NCI-H146 treated with DMSO at 0.1 percent for 48 hours (cell line): Measurements from ENCODE around the gene GPC1.
"Not testable (repeated sequence)": the region's sequence is repeated elsewhere in the genome, so short reads cannot be mapped to it uniquely, and the experiment has no call there.

Experiments used
- DNase-seq: peaks from one replicate; lab custom pipeline; 2025; ENCODE audit not compliant: unreplicated experiment; lab: John Stamatoyannopoulos, UW

Gene GPC1

GRCh38 chr2:240466579-240467148 is 31.2 kb downstream of the GPC1 start:
- DNase-seq = no peak

- no peak for DNase-seq
Measured at GRCh38 chr2:240467149-240467642, 31.7 kb downstream of the GPC1 start.

DNA sequence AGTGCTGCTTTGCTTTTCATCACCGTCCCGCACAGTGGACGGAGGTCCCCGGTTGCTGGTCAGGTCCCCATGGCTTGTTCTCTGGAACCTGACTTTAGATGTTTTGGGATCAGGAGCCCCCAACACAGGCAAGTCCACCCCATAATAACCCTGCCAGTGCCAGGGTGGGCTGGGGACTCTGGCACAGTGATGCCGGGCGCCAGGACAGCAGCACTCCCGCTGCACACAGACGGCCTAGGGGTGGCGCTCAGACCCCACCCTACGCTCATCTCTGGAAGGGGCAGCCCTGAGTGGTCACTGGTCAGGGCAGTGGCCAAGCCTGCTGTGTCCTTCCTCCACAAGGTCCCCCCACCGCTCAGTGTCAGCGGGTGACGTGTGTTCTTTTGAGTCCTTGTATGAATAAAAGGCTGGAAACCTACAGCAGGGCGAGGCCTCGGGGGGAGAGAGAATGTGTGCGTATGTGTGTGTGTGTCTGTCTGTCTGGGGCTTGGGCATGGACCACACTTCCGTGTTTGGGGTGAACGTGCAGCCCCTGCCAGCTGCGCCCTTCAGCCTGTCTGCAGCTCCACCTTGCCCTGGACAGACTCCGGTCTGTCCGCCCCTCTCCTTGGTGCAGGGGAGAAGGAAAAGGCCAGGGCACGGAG is 32.3 kb downstream of the GPC1 start:
- no peak for DNase-seq

DNA sequence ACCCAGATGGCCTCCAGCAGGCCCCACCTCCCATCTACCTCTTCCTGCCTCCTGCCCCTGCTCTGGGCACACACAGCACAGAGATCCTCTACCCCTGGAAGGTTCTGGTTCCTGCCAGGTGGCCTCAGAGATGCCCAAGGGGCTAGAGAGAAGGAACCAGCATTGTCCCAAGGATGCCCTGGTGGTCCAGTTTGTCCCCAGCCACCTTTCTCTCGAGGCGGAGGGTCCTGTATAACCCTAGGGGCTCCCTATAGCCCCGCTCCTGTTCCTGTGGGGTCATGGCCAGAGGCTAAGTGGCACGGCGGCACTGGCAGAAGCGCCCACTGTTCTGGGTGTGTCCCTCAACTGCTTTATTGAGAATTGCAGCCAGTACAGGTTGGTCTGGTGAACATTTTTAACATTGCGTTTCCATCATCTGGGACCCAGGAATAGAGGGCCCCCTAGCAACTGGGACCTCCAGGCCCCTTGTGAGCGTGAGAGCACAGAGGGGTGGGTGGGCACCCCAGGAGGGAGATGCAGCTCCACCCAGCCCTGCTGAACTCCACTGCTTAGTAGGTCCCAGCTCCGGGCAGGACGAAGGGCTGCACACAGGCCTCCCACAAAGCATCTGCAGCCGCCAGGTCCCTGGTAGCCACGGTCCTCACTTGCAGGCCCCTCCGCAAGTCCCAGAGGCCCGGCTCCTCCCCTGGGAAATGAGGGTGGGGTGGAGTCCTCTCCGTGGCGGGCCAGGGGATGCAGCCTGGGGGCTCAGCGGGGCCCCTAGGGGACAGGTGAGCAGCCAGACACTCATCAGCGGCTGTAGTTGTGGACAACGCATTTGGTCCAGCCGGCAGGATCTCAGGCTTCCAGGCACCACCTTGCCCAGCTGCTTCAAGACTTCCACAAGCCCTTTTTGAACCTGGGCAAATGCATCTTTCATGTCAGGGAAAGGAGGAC is 33.1 kb downstream of the GPC1 start:
- DNase-seq = no peak

- no peak for DNase-seq
Measured at GRCh38 chr2:240469239-240469636, 33.8 kb downstream of the GPC1 start.

DNA sequence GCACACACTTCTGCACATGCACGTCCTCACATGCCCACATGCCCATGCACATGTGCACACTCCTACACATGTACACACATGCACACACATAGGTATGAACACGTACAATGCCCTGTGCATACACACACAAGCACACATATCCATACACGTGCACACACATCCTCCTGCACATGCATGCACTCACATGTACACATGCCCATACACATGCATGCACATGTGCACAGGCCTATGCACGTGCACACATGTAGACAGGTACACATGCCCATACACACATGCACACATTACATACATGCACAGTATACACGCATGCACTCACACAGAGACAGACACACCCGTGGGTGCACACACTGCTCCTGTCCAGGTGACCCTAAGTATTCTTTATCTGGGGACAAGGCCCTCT is 34.3 kb downstream of the GPC1 start:
- DNase-seq = no peak

GRCh38 chr2:240472078-240472790 is 36.8 kb downstream of the GPC1 start:
- DNase-seq = no peak

- DNase-seq = no peak
Measured at GRCh38 chr2:240473211-240473610, 37.7 kb downstream of the GPC1 start.

DNA sequence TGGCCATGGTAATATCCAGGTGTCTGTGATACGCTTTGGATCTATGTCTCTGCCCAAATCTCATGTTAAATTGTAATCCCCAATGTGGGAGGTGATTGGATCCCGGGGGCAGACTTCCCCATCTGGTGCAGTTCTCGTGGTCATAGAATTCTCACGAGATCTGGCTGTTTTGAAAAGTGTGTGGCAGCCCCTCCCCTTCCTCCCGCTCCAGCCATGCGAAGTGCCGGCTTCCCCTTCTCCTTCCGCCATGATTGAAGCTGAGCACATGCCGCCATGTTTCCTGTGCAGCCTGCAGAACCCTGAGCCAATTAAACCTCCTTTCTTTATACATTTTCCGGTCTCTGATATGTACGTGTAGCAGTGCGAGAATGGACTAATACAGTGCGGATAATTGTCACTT is 42.5 kb downstream of the GPC1 start:
- no peak for DNase-seq

GRCh38 chr2:240478346-240479110 is 43.1 kb downstream of the GPC1 start:
- no peak for DNase-seq

DNA sequence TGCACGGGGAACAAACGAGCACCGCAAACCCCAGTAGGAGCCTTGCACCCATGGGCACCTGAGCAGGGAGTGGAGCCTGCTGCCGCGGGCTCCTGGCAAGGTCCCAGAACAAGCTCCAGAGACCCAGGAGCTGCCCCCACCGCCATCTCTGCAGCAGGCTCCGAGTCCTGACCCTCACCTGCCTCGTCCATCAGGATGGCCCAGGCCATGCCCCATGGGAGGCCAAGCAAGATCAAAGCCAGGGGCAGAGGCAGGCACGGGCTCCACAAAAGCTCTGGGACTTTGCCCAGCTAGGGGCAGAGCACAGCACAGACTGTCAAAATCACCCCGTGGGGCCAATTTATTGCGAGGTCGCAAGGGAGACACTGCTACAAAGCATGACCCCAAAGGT is 43.6 kb downstream of the GPC1 start:
- no peak for DNase-seq

GRCh38 chr2:240480834-240481623 is 45.6 kb downstream of the GPC1 start:
- DNase-seq = no peak

GRCh38 chr2:240481720-240482119 is 46.3 kb downstream of the GPC1 start:
- DNase-seq = no peak

GRCh38 chr2:240482141-240482540 is 46.7 kb downstream of the GPC1 start:
- DNase-seq = no peak

GRCh38 chr2:240491483-240491882 is 56.0 kb downstream of the GPC1 start:
- no peak for DNase-seq

DNA sequence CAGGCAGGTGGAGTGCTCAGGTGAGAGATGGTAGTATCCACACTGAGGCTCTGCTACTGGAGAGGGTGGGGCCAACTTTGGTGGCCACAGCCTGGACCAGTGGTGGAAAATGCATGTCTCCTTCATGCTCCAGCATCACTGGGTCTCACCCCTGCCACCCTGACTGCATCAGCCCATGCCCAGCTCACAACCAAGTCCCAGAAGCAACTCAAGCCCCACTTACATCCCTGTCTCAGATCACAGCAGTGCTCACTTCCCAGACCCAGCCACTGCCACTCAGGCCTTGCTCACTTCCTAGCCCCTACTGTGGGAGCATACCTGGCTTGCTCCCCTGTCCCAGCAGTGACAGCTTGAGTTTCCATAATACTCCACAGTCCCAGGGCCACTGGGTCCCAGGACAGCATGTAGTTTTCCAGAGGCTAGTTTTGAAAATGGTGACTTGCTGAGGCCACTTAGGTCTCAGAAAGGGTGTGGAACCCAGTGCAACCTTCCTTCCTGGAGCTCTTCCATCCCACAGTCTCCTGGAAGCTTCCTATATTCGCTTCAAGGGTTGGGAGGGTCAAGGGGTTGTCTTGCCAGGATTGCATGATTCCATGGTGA is 58.8 kb downstream of the GPC1 start:
- no peak for DNase-seq

DNA sequence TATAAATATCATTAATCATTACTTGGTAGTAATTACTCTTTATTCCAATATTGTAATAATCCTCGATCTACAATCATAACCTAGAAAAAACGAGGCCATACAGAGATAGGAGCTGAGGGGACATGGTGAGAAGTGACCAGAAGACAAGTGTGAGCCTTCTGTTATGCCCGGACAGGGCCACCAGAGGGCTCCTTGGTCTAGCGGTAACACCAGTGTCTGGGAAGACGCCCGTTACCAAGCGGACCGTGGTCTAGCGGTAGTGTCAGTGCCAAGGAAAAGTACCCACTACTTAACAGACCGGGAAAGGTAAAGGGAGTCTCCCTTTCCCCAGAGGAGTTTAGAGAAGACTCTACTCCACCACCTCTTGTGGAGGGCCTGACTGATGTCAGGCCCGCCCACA is 59.5 kb downstream of the GPC1 start:
- DNase-seq = not testable (repeated sequence)

DNA sequence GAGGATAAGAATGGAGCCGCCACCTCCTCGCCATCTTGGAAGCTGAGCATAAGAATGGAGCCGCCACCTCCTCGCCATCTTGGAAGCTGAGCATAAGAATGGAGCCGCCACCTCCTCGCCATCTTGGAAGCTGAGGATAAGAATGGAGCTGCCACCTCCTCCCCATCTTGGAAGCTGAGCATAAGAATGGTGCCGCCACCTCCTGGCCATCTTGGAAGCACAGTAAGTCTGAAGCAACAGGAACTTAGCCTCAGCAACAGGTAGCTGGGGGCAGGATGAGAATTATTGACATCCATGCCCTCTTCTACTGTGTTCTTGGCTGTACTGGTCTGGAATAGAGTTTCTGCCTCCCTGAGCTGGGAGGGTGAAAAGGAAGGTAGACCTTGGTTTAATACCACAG is 61.6 kb downstream of the GPC1 start:
- not testable (repeated sequence) for DNase-seq
